Activated T-helper 1 cell treated with anti-CD3 and anti-CD28 coated beads, Interleukin-12 subunit alpha, Interleukin-12 subunit beta, Interleukin-2, Interleukin-4 antibody, amounts not matched to agents 30 ng/mL and 10 ng/mL and 1 ng/mL, durations not matched to agents 14 hours and 24 hours and 36 hours (primary cell): ENCODE measurements around the gene CUBN. TPM values are rescaled to one million over a fixed set of nuclear protein-coding genes. Genes with fewer than 3 reads are reported as not detected.

Source experiments
- DNase-seq: peaks from one replicate; pipeline ENCODE4 v3.0.0; 2021; ENCODE audit warnings: low spot score
- H3K27ac Mint-ChIP-seq: one replicate; pipeline ENCODE4 v1.8.0; 2021; ENCODE audit warnings: mild to moderate bottlenecking, mixed read lengths
- H3K27me3 Mint-ChIP-seq: one replicate; pipeline ENCODE4 v1.8.0; 2022; ENCODE audit warnings: mild to moderate bottlenecking, moderate library complexity, mixed read lengths; ENCODE audit not compliant: insufficient read depth
- H3K36me3 Mint-ChIP-seq: one replicate; pipeline ENCODE4 v1.8.0; 2021; ENCODE audit warnings: low read depth, mixed read lengths
- H3K4me1 Mint-ChIP-seq: one replicate; pipeline ENCODE4 v1.8.0; 2021; ENCODE audit warnings: low read depth, mixed read lengths
- H3K4me3 Mint-ChIP-seq: one replicate; pipeline ENCODE4 v1.8.0; 2021; ENCODE audit warnings: mild to moderate bottlenecking, moderate library complexity, mixed read lengths
- H3K9me3 Mint-ChIP-seq: one replicate; pipeline ENCODE4 v1.8.0; 2021; ENCODE audit warnings: mixed read lengths
- intact Hi-C: fragments of 100-400 bp; cut with micrococcal nuclease; formaldehyde crosslinking; loops from one replicate; pipeline ENCODE4 v1.15.1; 2024
- total RNA-seq: library from RNA; stranded (reverse); gene quantifications from 2 replicates; pipeline ENCODE4 v1.2.3, GENCODE V29; 2022

Gene CUBN
- total RNA-seq: 0.05 and 0.21 TPM in 2 replicates

GRCh38 chr10:17129741-17130140, at the start of gene CUBN:
Gene CUBN, minus strand, starts transcription at chr10:17129811. Its CDS starts 46 bp downstream, at chr10:17129765.
- Mint-ChIP-seq H3K4me3 (no peak within 1 kb of the TSS), H3K27ac (no peak within 1 kb of the TSS), H3K9me3 (no peaks in the 10 kb centered on the region), H3K4me1 (no peaks in the 10 kb centered on the region), H3K36me3 (peaks cover 2% of the 10 kb centered on the region), H3K27me3 (peaks cover 12% of the 10 kb centered on the region)
- no peak for DNase-seq
- intact Hi-C loops: no loop called here

DNA sequence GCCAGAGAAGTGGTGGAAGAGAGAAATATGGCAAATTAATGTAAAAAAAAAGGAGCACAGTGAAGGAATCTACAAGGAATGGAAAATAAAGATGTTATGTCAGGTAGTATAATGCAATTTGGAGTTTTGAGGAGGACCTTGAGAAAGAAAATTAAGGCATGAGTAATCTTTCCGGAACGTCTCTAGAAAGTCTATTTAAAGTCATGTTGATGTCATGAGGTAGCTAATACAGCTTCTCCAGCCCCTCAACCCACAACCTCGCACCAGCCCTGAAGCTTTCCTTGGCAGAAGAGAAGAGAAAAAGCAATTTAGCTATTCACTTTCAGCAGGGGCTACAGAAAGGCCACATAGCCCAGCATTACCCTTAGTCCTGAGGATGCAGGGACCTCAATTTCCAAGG, 49.4 kb upstream of the CUBN start:
- H3K4me1 Mint-ChIP-seq: peaks cover 7% of the 10 kb centered on the region
- H3K27ac Mint-ChIP-seq: no peak overlapping the region
- no peak for DNase-seq
- H3K36me3 Mint-ChIP-seq: no peaks in the 10 kb centered on the region
- H3K4me3 Mint-ChIP-seq: no peak overlapping the region
- no peaks in the 10 kb centered on the region for H3K9me3 Mint-ChIP-seq
- peaks cover 3% of the 10 kb centered on the region for H3K27me3 Mint-ChIP-seq
- intact Hi-C loops: loop anchor here (10.0 kb wide), 1 partner anchor 334 kb away; no protein-coding TSS in a partner anchor

- intact Hi-C loops: loop anchor here (10.0 kb wide), 1 partner anchor 333 kb away; no protein-coding TSS in a partner anchor
- no peak for DNase-seq
- peaks cover 2% of the 10 kb centered on the region for H3K36me3 Mint-ChIP-seq
Observed at GRCh38 chr10:17178006-17178405, 48.4 kb upstream of the CUBN start.

GRCh38 chr10:17177014-17177413, 47.4 kb upstream of the CUBN start:
- H3K27me3 Mint-ChIP-seq: peaks cover 3% of the 10 kb centered on the region

More at GRCh38 chr10:17178006-17178405, 48.4 kb upstream of the CUBN start:
- H3K27ac Mint-ChIP-seq: no peak overlapping the region
- H3K27me3 Mint-ChIP-seq: peaks cover 3% of the 10 kb centered on the region
- H3K9me3 Mint-ChIP-seq: no peaks in the 10 kb centered on the region
- H3K4me1 Mint-ChIP-seq: peaks cover 7% of the 10 kb centered on the region
- no peak overlapping the region for H3K4me3 Mint-ChIP-seq

DNA sequence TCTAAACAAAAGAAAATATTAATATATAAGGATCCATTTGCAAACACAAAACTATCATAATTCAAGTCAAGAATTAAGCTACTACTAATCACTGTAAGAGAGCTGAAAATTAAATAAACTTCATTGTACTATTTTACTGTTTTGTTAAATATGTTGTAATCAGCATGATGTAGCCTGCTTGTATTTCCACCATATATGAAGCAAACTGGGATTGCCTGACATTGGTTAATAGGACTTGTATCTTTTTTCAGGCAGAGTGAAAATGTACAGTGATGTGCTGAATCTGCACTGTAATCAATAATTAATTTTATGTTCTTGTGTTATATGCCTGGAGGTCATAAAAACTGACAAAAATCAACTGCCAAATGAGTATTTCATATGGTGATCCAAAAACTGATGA, 46.5 kb upstream of the CUBN start:
- H3K4me1 Mint-ChIP-seq: peaks cover 7% of the 10 kb centered on the region
- no peaks in the 10 kb centered on the region for H3K9me3 Mint-ChIP-seq
- DNase-seq: no peak
- no peak overlapping the region for H3K4me3 Mint-ChIP-seq
- peaks cover 2% of the 10 kb centered on the region for H3K36me3 Mint-ChIP-seq
- peaks cover 3% of the 10 kb centered on the region for H3K27me3 Mint-ChIP-seq
- intact Hi-C loops: loop anchor here (10.0 kb wide), 1 partner anchor 331 kb away; no protein-coding TSS in a partner anchor
- H3K27ac Mint-ChIP-seq: no peak overlapping the region

More at GRCh38 chr10:17177014-17177413, 47.4 kb upstream of the CUBN start:
- Mint-ChIP-seq H3K36me3 (peaks cover 2% of the 10 kb centered on the region), H3K9me3 (no peaks in the 10 kb centered on the region), H3K4me1 (peaks cover 7% of the 10 kb centered on the region), H3K4me3 (no peak overlapping the region), H3K27ac (no peak overlapping the region)
- no peak for DNase-seq
- intact Hi-C loops: loop anchor here (10.0 kb wide), 1 partner anchor 332 kb away; no protein-coding TSS in a partner anchor

GRCh38 chr10:17175551-17175950, 45.9 kb upstream of the CUBN start:
- H3K4me1 Mint-ChIP-seq: peaks cover 7% of the 10 kb centered on the region
- no peaks in the 10 kb centered on the region for H3K9me3 Mint-ChIP-seq
- DNase-seq: no peak
- H3K27me3 Mint-ChIP-seq: peaks cover 3% of the 10 kb centered on the region
- no peak overlapping the region for H3K4me3 Mint-ChIP-seq
- no peak overlapping the region for H3K27ac Mint-ChIP-seq
- intact Hi-C loops: loop anchor here (10.0 kb wide), 1 partner anchor 331 kb away; no protein-coding TSS in a partner anchor
- peaks cover 2% of the 10 kb centered on the region for H3K36me3 Mint-ChIP-seq

GRCh38 chr10:17174626-17175025, 45.0 kb upstream of the CUBN start:
- DNase-seq: no peak
- Mint-ChIP-seq H3K9me3 (no peaks in the 10 kb centered on the region), H3K4me1 (peaks cover 7% of the 10 kb centered on the region), H3K27ac (no peak overlapping the region), H3K4me3 (no peak overlapping the region), H3K27me3 (peaks cover 3% of the 10 kb centered on the region), H3K36me3 (peaks cover 2% of the 10 kb centered on the region)
- intact Hi-C loops: loop anchor here (10.0 kb wide), 1 partner anchor 330 kb away; no protein-coding TSS in a partner anchor

DNA sequence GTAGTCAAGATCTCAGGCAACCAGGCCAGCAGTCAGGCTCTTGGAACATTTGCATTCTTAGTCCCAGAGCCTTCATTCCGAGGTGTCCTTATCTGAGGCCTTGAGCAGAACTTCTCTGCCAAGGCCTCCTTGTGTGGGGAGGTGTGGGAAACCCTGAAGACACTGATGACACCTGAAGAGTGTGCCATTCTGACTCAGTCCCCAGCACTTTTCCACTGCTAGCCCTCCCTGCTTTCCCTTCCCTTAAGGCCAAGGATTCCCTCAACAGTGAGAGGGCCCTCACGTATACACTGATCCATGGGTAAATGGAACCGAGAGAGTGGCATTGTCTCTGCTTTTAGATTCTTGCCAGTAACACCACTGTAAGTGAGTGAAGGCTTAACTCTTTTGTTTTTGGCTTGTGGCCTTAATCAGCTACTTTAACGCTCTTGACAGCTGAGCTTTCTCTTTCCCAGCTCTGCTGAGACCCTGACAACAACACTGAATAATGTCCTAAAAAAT, 41.6 kb upstream of the CUBN start:
- Mint-ChIP-seq H3K4me1 (peaks cover 7% of the 10 kb centered on the region), H3K27ac (no peak overlapping the region), H3K4me3 (no peak overlapping the region), H3K36me3 (peaks cover 2% of the 10 kb centered on the region), H3K9me3 (no peaks in the 10 kb centered on the region), H3K27me3 (no peaks in the 10 kb centered on the region)
- intact Hi-C loops: loop anchor here (10.0 kb wide), 1 partner anchor 326 kb away; no protein-coding TSS in a partner anchor
- no peak for DNase-seq

DNA sequence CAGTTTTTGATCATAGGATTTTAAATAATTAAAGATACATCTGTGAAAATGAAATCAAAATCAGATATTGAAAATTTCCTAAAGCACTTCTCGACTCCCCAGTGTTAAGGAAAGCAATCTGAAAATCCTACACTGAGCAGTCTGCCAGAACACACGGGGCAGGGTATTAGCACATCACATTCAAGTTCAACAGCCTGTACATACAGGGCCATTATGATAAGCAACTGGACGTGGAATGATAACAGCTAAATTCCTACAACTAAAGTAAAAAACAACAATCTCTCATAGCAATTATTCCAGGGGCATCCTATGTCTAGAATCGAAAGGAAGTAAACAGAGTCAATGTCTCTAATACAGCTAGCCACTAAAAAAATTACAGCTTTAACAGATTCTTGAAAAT, 40.2 kb upstream of the CUBN start:
- Mint-ChIP-seq H3K4me1 (no peaks in the 10 kb centered on the region), H3K9me3 (no peaks in the 10 kb centered on the region), H3K36me3 (peaks cover 2% of the 10 kb centered on the region), H3K27ac (no peak overlapping the region), H3K4me3 (no peak overlapping the region), H3K27me3 (peaks cover 1% of the 10 kb centered on the region)
- no peak for DNase-seq
- intact Hi-C loops: loop anchor here (10.0 kb wide), 1 partner anchor 325 kb away; no protein-coding TSS in a partner anchor

GRCh38 chr10:17166699-17167098, 37.1 kb upstream of the CUBN start:
- Mint-ChIP-seq H3K27ac (no peak overlapping the region), H3K4me3 (no peak overlapping the region), H3K27me3 (peaks cover 4% of the 10 kb centered on the region), H3K4me1 (no peaks in the 10 kb centered on the region), H3K9me3 (no peaks in the 10 kb centered on the region), H3K36me3 (no peaks in the 10 kb centered on the region)
- intact Hi-C loops: no loop called here
- no peak for DNase-seq

- no peak overlapping the region for H3K4me3 Mint-ChIP-seq
- intact Hi-C loops: no loop called here
- no peaks in the 10 kb centered on the region for H3K9me3 Mint-ChIP-seq
- H3K27ac Mint-ChIP-seq: no peak overlapping the region
- no peak for DNase-seq
- peaks cover 4% of the 10 kb centered on the region for H3K27me3 Mint-ChIP-seq
- H3K4me1 Mint-ChIP-seq: no peaks in the 10 kb centered on the region
- H3K36me3 Mint-ChIP-seq: no peaks in the 10 kb centered on the region
Observed at GRCh38 chr10:17162828-17163227, 33.2 kb upstream of the CUBN start.

DNA sequence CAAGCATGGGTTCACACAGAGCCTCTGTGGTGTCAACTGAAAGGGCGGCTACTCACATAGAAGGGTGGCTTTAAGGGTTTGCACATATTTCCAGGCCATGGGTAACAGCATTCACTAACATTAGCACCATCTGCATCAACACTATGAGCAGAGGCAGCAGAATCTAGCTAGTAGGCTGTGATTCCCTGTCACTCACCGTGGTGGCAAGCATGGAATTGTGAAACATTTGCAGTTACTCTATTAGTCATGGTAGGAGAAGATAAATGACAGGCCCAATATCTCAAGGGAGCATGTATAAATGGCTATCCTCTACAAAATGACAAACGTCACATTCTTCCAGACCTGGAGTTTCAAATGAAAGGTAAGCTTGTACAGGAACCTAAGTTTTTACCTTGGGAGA, 32.2 kb upstream of the CUBN start:
- H3K36me3 Mint-ChIP-seq: no peaks in the 10 kb centered on the region
- no peak for DNase-seq

GRCh38 chr10:17157024-17157423, 27.4 kb upstream of the CUBN start:
- Mint-ChIP-seq H3K4me1 (no peaks in the 10 kb centered on the region), H3K9me3 (no peaks in the 10 kb centered on the region), H3K27me3 (no peaks in the 10 kb centered on the region), H3K27ac (no peak overlapping the region), H3K4me3 (no peak overlapping the region), H3K36me3 (peaks cover 3% of the 10 kb centered on the region)
- DNase-seq: no peak
- intact Hi-C loops: no loop called here

More for the DNA sequence above, 32.2 kb upstream of the CUBN start:
- no peaks in the 10 kb centered on the region for H3K9me3 Mint-ChIP-seq
- H3K4me3 Mint-ChIP-seq: no peak overlapping the region
- H3K4me1 Mint-ChIP-seq: no peaks in the 10 kb centered on the region
- intact Hi-C loops: no loop called here
- H3K27ac Mint-ChIP-seq: no peak overlapping the region
- H3K27me3 Mint-ChIP-seq: peaks cover 4% of the 10 kb centered on the region
